Liver (tissue), 9 donors: ENCODE data around the gene FLG2. TPM values are rescaled to one million over a fixed set of nuclear protein-coding genes. Genes with fewer than 3 reads are reported as not detected.

ENCODE experiments used
- DNase-seq: peaks from one replicate; pipeline ENCODE4 v3.0.0-alpha.2; 2017; ENCODE audit warnings: low spot score
- H3K27ac ChIP-seq, 2 donors: one replicate each; pipeline ENCODE4 v1.7.0; 2013; ENCODE audit warnings: inconsistent platforms in 2 of 2, low read length in 2 of 2, control low read depth in 1 of 2, low read depth in 1 of 2, mild to moderate bottlenecking in 1 of 2
- H3K27me3 ChIP-seq, 4 donors: one replicate each; pipeline versions ENCODE4 v1.6.1 to v1.7.0; 2013; ENCODE audit warnings: low read length in 3 of 4, inconsistent platforms in 1 of 4, mild to moderate bottlenecking in 1 of 4, moderate library complexity in 1 of 4; ENCODE audit not compliant: control insufficient read depth in 4 of 4, insufficient read depth in 4 of 4
- H3K36me3 ChIP-seq, 4 donors: one replicate each; pipeline versions ENCODE4 v1.6.1 to v1.7.0; 2013; ENCODE audit warnings: low read length in 3 of 4, mild to moderate bottlenecking in 3 of 4, low read depth in 1 of 4, moderate library complexity in 1 of 4; ENCODE audit not compliant: control insufficient read depth in 4 of 4, insufficient read depth in 3 of 4
- H3K4me1 ChIP-seq, 4 donors: one replicate each; pipeline versions ENCODE4 v1.6.1 to v1.7.0; 2013; ENCODE audit warnings: low read length in 3 of 4, mild to moderate bottlenecking in 3 of 4, moderate library complexity in 1 of 4; ENCODE audit not compliant: control insufficient read depth in 4 of 4, insufficient read depth in 4 of 4
- H3K4me3 ChIP-seq, 3 donors: one replicate each; pipeline versions ENCODE4 v1.6.1 to v1.7.0; 2013; ENCODE audit warnings: low read length in 3 of 3, control low read depth in 1 of 3, low read depth in 1 of 3, mild to moderate bottlenecking in 1 of 3
- H3K9ac ChIP-seq, 2 donors: one replicate each; pipeline ENCODE4 v1.7.0; 2013; ENCODE audit warnings: low read length in 2 of 2, mild to moderate bottlenecking in 2 of 2, moderate library complexity in 2 of 2, control low read depth in 1 of 2, low read depth in 1 of 2
- H3K9me3 ChIP-seq, 4 donors: one replicate each; pipeline versions ENCODE4 v1.6.1 to v1.7.0; 2013; ENCODE audit warnings: low read length in 3 of 4; ENCODE audit not compliant: control insufficient read depth in 4 of 4
- FOXA2 ChIP-seq: IDR thresholded peaks from 2 replicates; pipeline ENCODE4 v1.6.1; 2016; ENCODE audit warnings: antibody characterized with exemption
- RAD21 ChIP-seq, 2 donors: IDR thresholded peaks; 2 replicates each; pipeline ENCODE4 v1.6.1; 2016; ENCODE audit warnings: antibody characterized with exemption in 2 of 2, mild to moderate bottlenecking in 2 of 2
- REST ChIP-seq: IDR thresholded peaks from 2 replicates; pipeline ENCODE4 v1.6.1; 2016; ENCODE audit warnings: antibody characterized with exemption, mild to moderate bottlenecking
- RXRA ChIP-seq, 2 donors: IDR thresholded peaks; 2 replicates each; pipeline ENCODE4 v1.6.1; 2017 to 2018; ENCODE audit warnings: antibody characterized with exemption in 2 of 2, mild to moderate bottlenecking in 1 of 2
- SP1 ChIP-seq: IDR thresholded peaks from 2 replicates; pipeline ENCODE4 v1.6.1; 2018; ENCODE audit warnings: antibody characterized with exemption, mild to moderate bottlenecking
- TAF1 ChIP-seq: conservative IDR thresholded peaks from 2 replicates; pipeline ENCODE4 v1.6.1; 2016; ENCODE audit warnings: antibody characterized with exemption, mild to moderate bottlenecking
- YY1 ChIP-seq: IDR thresholded peaks from 2 replicates; pipeline ENCODE4 v1.6.1; 2016; ENCODE audit warnings: antibody characterized with exemption, mild to moderate bottlenecking
- WGBS: extraction: QIAGEN DNeasy Blood & Tissue Kit; methylation state at CpG from one replicate; pipeline ENCODE4 v1.1.7; 2013; 5-methylcytosine and 5-hydroxymethylcytosine counted together
- polyA plus RNA-seq, 2 donors: library from polyadenylated mRNA; stranded (reverse) in 1 of 2; unstranded in 1 of 2; fragments of 200-250 nt in 1 of 2; fragments of >200 nt in 1 of 2; fragmentation: Nextera tagmentation in 1 of 2; extraction: Ambion mirVana in 1 of 2; gene quantifications; one replicate each; pipeline versions ENCODE4 v1.2.1 to v1.2.3, GENCODE V29; 2013 to 2015
- total RNA-seq, 2 donors: library from RNA; depleted of rRNA; stranded (reverse); fragments of >200 nt; gene quantifications; one replicate each; pipeline ENCODE4 v1.2.3, GENCODE V29; 2014
- TF ChIP-seq, protein P1 (sequence below): IDR thresholded peaks from 2 replicates; pipeline ENCODE4 v1.6.1; 2016; ENCODE audit warnings: antibody characterized with exemption
- TF ChIP-seq, protein P2 (sequence below): IDR thresholded peaks from 2 replicates; pipeline ENCODE4 v1.6.1; 2016; ENCODE audit warnings: antibody characterized with exemption
- donor health status: healthy.
- donor health status: healthy.
- donor health status: healthy.
- donor health status: healthy.
- donor health status: healthy.

Gene FLG2
- total and polyA plus RNA-seq, 4 donors, result not detected

- TF ChIP-seq, protein P1, sequence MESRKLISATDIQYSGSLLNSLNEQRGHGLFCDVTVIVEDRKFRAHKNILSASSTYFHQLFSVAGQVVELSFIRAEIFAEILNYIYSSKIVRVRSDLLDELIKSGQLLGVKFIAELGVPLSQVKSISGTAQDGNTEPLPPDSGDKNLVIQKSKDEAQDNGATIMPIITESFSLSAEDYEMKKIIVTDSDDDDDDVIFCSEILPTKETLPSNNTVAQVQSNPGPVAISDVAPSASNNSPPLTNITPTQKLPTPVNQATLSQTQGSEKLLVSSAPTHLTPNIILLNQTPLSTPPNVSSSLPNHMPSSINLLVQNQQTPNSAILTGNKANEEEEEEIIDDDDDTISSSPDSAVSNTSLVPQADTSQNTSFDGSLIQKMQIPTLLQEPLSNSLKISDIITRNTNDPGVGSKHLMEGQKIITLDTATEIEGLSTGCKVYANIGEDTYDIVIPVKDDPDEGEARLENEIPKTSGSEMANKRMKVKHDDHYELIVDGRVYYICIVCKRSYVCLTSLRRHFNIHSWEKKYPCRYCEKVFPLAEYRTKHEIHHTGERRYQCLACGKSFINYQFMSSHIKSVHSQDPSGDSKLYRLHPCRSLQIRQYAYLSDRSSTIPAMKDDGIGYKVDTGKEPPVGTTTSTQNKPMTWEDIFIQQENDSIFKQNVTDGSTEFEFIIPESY, result no peak
- no peak for TF ChIP-seq RXRA (IDR thresholded peaks at IDR 0.05)
- TF ChIP-seq TAF1, result no peak
Measured at GRCh38 chr1:152386940-152387339, 27.1 kb upstream of the FLG2 start (continued).

DNA sequence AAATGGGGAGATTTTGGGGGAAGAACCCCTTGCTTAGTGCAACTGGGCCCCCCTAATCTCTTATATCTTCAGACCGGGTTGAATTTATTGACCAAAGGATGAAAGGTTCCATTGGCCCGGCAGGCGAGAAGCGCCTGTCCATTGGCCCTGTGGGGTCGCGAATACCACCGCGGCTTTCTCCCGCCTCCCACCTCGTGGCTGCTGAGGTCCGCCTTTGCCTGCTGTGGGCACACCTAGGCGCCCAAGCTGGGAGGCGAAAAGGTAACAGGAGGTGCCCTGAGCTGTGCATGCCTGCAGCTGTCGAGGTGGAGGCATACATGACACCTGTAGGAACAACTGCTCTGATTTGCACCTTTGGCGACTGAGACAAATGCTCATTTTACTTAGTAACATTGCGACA is 21.1 kb upstream of the FLG2 start:
- 68% methylated on average over 16 of the region's 16 CpGs for WGBS
- Histone ChIP-seq H3K27me3 (no peaks in the 10 kb centered on the region), H3K36me3 (no peaks in the 10 kb centered on the region), H3K9me3 (no peaks in the 10 kb centered on the region), H3K27ac (no peak overlapping the region), H3K4me1 (no peaks in the 10 kb centered on the region), H3K9ac (no peak overlapping the region), H3K4me3 (no peak overlapping the region)
- TF ChIP-seq YY1, result no peak
- TF ChIP-seq, protein P2, sequence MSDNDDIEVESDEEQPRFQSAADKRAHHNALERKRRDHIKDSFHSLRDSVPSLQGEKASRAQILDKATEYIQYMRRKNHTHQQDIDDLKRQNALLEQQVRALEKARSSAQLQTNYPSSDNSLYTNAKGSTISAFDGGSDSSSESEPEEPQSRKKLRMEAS, result no peak
- TF ChIP-seq REST, result no peak
- no peak for TF ChIP-seq SP1
- TF ChIP-seq RXRA (IDR thresholded peaks at IDR 0.05), result no peak
- DNase-seq, result no peak

DNA sequence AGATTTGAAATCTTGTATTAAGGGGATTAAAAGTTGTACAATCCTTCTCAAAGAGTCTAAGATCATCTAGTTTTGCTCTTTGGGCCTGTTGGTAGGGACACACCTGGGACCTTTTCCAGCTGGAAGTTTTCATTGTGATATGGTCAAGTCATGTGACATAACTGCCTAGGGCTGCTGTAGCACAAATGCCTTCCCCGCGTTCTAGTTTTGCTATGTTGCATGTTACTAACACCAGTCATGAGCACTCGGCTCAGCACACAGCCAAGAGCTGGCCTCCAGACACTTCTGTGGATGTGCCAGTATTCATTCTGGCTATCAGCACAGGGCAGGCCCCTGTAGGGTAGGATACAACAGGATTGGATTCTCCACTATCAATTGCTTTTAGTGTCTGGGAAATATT is 14.6 kb upstream of the FLG2 start:
- DNase-seq, result no peak
- Histone ChIP-seq H3K27ac (no peak overlapping the region), H3K27me3 (no peaks in the 10 kb centered on the region), H3K4me3 (no peak overlapping the region), H3K36me3 (no peaks in the 10 kb centered on the region), H3K9ac (no peak overlapping the region), H3K9me3 (no peaks in the 10 kb centered on the region), H3K4me1 (no peaks in the 10 kb centered on the region)
- TF ChIP-seq YY1 (no peak), SP1 (no peak), FOXA2 (no peak), REST (no peak), RAD21 (IDR thresholded peaks at IDR 0.05) (no peak)
- TF ChIP-seq, protein P2, result no peak
- TF ChIP-seq, protein P1, result no peak
- 83% methylated on average over 3 of the region's 3 CpGs for WGBS
